ENCODE measurements around the gene C8A.

Gene C8A

DNA sequence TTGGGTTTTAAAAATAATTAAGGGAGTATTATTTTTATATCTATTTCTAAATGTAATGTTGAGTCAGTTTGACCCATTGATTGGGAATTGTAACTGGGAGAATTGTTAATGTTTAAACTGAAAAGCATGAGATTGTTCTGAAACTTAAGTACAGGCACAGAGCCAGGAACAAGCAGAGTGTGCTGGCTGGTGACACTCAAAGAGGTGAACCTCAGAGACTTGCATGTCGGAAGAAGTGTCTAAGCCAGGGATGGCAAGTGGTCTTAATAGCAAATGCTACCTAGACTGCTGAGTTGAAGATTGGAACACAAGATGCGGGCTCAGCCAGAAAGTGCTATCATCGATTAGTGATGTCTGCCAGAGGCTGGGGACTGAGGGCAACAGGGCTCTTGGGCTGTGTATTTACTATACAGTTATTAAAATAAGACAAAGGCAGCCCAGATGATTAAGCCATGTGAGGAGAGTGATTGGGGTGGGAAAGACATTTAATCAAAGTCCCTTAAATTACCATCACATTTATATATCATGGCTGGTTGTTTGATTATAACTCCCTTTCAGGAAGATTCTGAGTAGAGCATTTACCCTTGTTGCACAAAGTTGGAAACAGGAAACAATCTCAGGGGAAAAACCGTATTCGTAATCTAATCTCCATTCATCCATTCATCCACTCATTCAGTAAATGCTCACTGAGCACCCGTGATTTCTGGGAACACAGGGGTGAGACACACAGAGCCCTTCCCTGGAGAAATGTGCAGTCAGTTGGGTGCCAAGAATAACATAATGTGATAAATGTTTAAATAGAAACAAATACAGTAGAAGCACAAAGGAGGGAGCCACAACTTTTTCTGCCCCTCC, 42.8 kb downstream of the C8A start:
- DNase-seq = no peak

DNA sequence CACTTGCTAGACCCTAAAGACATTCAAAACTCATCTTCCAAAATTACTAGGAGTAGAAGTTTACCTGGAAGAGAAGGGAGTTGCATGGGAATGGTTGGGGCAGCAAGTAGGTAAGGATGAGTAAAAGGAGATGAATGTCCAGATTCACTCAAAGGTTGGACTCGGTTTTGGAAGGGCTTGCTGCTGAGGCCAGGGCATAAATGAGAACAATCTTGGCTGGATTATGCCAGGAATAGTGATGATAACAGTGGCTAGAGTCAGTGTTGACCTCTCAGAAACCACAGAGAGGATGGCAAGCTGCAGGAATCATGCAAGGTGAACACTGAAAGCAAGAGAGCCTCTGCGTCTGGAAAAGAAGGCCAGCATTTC, 43.4 kb downstream of the C8A start:
- DNase-seq = no peak

DNA sequence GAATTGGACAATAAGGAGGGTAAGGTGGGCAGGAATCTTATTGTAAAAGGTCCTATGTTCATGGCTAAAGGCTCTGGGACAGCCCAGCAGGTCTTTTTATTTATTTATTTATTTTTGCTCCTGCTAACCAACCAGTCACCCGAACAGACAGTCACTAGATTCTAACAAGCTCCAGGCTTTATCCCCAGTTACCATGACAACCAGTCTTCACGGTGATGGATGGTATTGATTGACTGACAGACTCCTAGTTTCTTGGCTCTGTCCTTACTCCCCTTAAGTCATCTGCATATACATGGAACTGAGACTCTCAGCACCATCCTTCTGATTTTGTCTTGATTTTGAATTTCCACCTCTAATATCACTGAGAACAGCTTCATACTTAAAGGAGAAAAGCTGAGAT, 44.3 kb downstream of the C8A start:
- DNase-seq = no peak

DNA sequence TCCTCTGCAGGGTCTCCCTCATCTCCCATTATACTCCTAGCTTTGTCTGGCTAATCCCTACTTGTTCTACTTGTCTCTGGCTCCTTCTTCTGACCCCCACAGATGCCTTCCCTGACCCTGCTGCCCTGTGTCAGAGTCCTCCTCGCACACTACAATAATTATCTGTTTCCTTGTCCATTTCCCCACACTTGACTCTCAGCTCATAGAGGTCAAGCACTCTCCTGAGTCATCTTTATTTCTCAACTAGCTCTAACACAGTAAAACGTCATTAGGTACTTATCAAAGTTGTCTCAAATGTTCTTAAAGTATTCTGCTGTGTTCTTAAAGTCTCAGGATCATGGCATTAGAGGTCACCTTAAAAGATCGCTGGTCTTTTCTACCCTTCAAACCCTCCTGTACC, 47.1 kb downstream of the C8A start:
- no peak for DNase-seq

DNA sequence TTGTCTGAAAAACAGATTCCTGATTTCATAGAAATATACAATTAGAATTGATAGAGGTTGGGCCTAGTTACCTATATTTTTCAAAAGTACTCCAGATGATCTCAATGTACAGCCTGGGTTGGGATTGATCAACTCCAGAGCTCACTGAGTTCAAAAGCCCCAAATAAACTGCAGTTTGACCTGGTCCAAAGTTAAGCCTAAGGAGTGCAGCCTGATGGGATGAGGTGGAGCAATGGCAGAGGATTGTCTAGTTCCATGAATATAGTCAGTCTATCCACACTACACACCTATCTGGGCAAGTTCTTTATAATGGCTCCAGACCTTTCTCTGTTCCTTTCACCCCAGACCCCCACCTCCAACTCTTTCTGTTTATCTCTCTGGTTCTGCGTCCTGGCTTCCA, 49.2 kb downstream of the C8A start:
- DNase-seq = no peak

DNA sequence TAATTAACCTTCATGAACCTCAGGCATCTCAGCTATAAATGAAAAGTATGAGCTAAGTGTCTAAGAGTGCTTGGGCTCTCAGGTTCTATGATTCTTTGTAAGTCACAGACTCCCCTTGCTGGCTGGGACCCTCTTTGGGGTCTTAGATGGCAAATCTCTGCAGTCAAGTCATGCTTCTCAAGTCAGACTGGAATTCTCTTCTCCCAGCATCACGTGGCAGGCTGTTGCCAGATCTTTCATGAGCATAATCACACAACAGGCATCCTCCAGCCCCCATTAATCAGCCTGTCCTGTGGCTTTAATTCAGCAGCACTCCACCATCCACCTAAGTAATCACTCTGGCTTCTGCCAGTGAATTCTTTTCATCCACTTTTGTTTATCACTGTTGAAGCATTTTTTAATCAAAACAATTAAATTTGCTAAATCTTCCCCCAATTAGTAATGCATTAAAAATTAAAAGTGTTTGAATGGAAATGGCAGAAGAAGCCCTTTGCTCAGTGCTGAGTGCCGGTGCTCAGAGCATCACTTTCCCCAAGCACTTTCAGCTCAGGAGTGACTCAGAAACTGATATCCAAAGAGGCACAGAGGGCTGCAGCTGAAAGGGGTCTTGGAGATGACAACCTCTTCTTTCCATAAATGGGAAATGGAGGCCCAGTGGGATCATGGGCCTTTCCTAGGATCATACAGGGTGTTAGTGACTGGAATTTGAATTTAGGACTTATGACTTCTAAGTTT, 50.2 kb downstream of the C8A start:
- DNase-seq = no peak

DNA sequence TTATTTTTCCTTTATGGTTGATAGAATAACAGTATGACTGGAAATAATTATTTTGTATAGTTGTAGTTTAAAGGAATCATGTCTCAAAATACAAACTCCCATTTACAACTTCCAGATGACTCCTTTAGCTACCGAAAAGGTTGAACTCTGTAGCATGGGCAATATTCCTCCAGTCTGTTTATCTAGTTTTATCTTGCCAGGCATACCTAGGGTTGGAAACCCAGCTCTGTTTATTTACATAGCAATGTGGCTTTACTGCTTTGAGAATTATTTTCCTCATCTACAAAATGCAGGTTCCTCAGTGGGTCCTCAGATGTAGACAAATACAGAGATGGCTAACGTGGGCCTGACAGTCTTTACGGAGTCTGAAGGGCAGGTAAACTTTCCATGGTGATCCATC, 51.1 kb downstream of the C8A start:
- DNase-seq = no peak

DNA sequence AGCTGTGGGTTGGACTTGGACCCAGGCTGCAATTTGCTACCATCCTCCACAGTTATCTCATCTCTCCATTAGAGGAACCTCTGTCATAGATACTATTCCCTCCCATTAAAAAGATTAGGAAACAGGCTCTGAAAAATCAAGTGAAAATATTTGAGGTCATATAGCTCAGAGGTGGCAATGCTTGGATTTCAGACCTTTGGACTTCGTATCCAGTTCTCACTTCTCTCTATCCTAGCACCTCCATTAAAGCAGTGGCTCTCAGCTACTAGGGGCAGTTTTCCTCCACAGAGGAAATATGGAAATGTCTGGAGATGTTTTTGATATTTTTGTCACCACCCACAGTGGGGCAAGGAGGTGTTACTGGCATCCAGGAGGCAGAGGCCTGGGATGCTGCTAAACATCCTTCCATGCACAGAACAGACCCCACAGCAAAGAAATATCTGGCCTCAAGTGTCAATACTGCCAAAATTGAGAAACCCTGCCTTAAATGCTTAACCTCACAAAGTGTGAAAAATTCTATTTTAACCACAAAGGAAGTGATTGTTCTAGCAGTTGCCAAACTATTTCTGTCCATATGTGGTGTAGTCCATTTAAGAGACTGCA, 54.1 kb downstream of the C8A start:
- DNase-seq = no peak

DNA sequence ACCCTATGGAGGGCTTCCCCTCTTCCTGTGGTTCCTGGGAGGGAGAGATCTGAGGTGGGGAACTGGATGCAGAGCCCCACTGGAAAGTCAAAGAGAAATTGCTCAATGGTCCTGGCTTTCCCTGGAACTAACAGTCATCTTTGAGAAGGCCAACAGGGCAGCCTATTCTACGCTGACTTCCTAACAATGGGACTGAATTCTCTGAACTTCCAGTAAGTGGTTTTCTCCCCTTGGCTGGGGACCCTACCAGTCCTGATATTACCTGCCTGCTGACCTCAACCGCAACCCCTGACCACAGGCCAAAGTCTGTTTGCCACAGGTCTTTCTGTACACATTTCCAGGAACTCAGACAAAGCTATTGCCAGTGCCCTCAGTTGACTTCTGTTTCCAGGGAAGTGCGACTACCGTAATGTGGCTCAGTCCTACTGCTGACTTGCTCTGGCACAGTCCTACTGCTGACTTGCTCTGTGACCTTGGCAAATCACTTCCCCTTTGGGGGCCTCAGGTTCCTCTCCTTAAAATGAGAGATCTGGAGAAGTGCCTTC, 55.9 kb downstream of the C8A start:
- no peak for DNase-seq

DNA sequence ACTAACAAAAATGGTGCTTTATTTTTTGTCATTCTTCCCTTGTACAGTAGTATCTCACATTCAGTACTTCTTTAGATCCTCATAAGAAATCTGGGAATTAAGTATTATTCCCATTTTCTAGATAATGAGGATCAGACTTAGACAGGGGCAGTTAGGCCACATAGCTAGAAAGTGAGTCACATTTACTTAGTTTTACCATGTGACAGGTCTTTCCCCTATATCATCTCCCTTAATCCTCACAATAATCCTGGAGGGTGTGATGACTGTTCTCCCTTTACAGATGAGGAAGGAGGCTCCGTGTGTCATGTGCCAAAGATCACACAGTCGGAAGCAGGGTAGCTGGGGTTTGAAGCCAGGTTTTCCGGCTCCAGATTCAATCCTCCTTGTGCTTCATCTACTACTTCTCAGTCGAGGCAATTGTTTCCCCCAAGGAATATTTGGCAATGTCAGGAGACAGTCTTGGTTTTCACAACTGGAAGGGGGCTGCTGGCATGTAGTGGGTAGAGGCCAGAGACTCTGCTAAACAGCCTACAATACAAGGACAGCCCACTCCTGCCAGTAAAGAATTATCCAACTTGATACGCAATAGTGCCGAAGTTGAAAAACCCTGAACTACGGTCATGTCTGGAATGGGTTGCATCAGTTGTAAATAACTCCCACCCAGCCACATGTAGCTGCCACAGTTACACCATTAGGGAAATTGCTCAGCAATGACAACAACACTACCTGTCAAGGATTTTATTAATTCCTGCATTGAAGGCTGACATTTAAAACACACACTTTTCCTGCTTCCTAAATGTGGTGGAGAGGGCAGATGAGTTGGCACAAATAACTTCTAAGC, 56.7 kb downstream of the C8A start:
- no peak for DNase-seq

DNA sequence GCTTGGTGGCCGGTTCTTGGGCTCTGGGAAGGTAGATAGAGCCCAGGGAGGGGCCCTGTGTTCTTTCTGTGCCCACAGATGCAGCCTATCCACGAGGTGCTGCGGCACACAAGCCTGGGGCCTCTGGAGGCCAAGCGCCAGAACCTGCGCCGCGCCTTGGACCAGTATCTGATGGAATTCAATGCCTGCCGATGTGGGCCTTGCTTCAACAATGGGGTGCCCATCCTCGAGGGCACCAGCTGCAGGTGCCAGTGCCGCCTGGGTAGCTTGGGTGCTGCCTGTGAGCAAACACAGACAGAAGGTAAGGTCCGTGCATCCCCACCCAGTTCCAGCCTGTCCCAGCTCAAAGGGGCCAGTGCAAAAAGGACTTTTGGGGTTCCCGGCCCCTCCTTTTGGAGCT, 57.7 kb downstream of the C8A start:
- no peak for DNase-seq

DNA sequence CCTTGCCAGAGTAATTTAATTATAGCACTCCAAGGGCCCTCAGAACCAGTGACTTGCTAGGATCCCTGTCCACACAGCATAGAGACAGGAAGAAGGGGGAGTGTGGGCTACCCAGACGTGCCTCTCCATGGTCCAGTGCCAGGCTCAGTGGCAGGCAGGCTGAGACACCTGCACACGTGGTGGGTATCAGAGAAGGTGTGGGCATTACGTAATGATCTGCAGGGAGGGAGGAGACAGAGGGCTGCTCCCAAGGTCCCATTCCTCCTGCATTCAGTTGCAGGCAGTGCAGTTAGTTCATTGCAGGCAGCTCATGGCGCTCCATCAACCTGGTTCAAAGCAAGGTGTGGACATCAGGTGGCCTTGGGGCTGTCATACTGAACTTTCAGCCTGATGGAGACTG, 61.4 kb downstream of the C8A start:
- no peak for DNase-seq

DNA sequence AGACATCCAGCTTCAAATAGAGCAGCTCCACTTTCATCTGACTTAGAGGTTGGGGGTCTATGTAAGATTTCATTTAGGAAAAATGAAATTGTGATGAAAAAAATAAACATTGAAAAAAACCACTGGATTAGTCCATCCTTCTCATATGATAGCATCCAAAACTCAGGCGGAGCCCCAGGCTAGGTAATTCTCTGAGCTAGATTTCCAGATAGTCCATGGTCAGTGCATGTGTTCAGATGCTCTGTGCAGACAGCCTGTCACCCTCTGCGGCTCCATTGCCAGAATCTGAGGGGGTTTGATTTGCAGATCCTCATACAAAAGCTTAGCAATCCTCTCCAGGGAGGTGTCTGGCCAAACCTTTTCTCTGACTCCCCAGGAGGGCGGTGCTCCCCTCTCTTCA, 62.0 kb downstream of the C8A start:
- DNase-seq = no peak

DNA sequence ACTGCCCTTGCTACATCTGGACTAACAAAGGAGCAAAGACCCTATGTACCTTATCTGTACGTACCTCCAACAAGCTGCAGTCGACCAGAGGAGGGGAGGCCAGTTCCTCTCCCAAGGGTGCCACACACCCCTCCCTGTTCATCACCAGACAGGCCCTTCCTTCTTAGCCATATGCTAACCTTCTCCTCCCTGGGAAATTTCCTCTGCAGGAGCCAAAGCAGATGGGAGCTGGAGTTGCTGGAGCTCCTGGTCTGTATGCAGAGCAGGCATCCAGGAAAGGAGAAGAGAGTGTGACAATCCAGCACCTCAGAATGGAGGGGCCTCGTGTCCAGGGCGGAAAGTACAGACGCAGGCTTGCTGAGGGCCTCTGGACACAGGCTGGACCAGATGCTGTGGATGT, 62.8 kb downstream of the C8A start:
- DNase-seq = no peak

DNA sequence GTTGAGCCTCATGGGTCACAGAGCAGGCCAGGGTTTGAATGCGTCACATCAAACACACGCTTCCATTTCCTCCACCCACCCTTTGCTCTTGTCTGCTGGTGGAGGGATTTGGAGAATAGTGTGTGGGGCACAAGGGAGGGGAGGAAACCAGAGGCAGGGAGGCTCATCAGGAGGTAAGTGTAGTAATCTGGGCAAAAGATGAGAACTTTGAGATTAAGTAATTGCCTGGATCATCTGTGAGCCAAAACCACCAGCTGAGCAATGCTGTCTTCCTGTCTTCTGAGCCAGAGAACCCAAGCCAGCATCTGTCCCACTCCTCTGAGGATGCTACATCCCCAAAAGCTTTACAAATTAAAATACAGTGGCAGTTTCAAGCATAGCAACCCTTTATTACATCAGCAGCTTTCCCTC, 66.0 kb downstream of the C8A start:
- no peak for DNase-seq

DNA sequence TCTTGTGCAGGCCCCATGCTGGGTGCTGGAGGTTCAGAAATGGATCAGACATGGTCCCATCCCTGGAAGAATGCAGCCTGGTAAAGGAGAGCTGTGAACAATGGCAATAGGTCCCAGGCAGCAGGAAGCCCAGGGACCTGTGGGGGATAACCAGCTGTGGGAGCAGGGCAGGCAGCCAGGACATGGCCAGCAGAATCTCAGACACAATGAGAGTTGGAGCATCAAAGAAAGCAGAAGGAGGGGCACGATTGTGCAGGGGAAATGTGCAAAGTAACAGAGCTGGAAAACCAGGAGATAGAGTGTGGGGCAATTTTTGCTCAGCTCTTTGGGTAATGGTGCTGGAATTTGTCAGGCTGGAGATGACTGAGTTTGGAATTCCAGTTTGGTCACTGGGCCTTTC, 66.9 kb downstream of the C8A start:
- no peak for DNase-seq

DNA sequence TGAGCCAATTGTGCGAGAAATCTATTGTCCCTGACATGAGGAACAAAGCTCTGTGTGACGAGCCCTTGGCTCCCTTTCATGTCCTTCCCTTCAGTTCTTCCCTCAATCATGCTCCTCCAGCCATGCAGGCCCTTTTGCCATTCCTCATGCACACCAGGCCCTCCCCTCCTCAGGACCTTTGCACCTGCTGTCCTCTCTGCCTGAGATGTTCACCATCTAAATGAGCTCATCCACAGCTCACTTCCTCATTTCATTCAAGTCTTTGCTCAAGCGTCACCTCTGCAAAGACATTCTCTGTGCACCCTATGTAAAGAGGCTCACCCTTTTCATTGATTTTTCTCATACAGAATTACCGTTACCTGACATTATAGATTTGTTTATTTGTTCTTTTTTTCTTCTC, 67.5 kb downstream of the C8A start:
- DNase-seq = no peak

DNA sequence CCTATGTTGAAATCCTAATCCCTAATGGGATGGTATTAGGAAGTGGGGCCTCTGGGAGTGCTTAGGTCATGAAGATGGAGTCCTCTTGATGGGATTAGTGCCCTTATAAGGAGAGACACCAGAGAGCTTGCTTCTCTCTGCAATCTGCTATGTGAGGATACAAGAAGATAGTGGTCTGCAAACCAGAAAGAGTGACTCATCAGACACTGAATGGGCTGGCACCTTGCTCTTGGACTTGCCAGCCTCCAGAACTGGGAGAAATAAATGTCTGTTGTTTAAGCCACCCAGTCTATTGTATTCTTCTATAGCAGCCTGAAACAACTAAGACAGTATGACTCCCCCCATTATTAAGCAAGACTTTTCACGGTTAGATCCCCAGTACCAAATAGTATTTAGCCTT, 67.9 kb downstream of the C8A start:
- DNase-seq = no peak

DNA sequence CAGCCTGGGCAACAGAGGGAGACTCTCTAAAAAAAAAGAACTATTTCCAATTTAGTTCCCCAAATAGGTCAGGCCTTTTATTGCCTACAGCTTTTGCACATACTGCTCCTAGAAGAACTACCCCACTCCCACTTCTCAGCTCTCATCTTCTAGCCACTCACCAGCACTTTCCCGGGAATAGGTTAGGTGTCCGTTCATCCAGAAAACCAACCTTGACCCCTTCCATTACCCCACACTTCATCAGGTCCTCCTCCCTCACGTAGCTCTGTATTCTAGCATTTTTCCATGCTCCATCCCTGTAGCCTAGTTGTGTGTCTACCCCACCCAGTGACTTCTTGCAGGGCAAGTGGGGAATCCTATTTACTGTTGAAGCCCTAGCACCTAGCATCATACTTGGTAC, 68.6 kb downstream of the C8A start:
- DNase-seq = no peak

DNA sequence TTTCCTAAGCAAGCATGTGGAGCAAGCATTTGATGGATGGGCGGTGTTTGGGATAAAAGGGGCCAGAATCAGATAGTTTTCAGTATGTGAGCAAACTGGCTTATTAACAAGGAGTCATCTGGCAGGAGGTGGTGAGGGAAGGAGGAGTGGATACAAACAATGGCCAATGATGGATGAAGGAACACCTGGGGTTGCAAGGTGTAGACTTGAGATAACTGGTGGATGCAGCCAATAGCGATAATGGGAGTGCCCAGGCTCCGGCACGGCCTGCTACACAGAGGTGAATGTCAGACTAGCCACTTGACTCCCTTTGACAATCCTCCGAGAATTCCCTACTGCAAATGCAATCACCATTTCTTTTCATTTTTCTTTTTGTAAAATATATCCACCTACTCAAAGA, 69.5 kb downstream of the C8A start:
- no peak for DNase-seq

DNA sequence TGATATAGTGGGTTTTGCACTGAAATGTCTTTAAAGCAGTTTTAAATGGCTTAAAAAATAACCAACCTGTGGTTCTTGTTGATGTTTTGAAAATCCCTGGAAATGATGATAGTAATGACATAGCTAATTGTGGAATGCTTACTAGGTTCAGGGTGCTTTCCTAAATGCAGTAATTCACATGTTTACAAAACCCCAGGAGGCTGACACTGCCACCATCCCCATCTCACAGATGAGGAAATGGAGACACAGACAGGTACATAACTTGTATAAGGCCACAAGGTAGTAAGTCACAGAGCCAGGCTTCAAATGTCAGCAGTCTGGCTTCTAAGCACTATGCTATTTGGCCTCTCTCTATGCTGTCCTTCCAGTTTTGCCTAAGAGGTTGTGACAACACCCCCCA, 70.6 kb downstream of the C8A start:
- DNase-seq = no peak

DNA sequence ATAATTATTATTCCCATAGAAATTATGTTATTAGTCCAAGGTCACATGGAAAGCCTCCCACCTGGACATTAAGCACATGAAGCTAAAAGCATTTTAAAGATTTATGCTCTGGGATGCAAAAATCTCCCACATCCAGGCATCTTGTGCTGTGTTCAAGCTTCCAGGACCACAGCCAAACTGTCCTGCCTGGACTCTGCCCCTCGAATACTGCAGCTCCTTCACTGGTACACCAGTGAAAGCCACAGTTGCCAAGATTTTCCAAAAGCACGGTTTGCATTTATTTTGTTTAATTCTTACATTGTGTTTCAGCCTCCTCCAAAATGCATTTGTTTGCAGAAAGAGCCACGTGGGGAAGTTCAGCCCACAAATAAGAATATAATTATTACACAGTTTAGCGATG, 72.6 kb downstream of the C8A start:
- no peak for DNase-seq

DNA sequence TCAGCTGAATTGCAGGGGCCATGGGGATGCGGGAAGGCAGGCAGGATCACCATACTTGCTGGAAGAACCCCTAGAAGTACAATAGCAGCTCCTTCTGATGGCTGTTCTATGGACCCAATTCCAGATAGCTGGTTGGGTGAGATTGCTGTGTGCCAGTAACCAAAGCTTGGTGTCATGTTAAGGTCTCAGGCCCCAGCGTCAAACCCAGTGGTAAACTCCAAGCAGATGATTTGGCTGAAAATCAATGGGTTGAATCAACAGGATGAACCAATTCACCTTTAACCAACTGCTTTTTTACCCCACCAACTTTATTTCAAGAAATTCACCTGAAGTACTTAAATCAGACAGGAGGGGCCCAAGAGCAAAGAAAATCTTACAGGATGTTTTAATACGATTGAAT, 73.4 kb downstream of the C8A start:
- no peak for DNase-seq
